Prostate gland (tissue), 2 donors: ENCODE data around the gene LUM.

Experiments used
- CTCF ChIP-seq, 4 experiments: fragments of 200-600 bp in 2 of 4; fragments of 450-650 bp in 2 of 4; sonication (generic) in 2 of 4; IDR thresholded peaks; 1 replicate in 3 of 4; 2 replicates in 1 of 4; pipeline ENCODE4 v1.5.1; 2016 to 2019; ENCODE audit warnings: antibody characterized with exemption in 4 of 4, mild to moderate bottlenecking in 2 of 4, moderate library complexity in 2 of 4
- POLR2A ChIP-seq: fragments of 450-650 bp; IDR thresholded peaks from one replicate; pipeline ENCODE4 v1.6.1; 2016; ENCODE audit warnings: antibody characterized with exemption, mild to moderate bottlenecking

- no peak for TF ChIP-seq CTCF (IDR thresholded peaks at IDR 0.05)
- no peak for TF ChIP-seq POLR2A
Observed at GRCh38 chr12:91099341-91099740, 12.0 kb downstream of the LUM start.
